Hepatocyte (in vitro differentiated cells): Measurements from ENCODE around the gene ZNF766. TPM values are rescaled to one million over a fixed set of nuclear protein-coding genes. Genes with fewer than 3 reads are reported as not detected.

Source experiments
- DNase-seq: peaks from one replicate; pipeline ENCODE4 v3.0.0-alpha.2; 2016; ENCODE audit warnings: low spot score
- H2AFZ ChIP-seq: fragments of 200-600 bp; sonication (generic); 2 replicates; pipeline ENCODE4 v1.6.0; 2016; ENCODE audit warnings: antibody characterized with exemption, mild to moderate bottlenecking
- H3K27ac ChIP-seq: fragments of 200-600 bp; sonication (generic); 2 replicates; pipeline ENCODE4 v1.5.1; 2016; ENCODE audit warnings: mild to moderate bottlenecking
- H3K27me3 ChIP-seq: fragments of 200-600 bp; sonication (generic); 2 replicates; pipeline ENCODE4 v1.6.1; 2016
- H3K36me3 ChIP-seq: fragments of 200-600 bp; sonication (generic); replicated peaks from 2 replicates; pipeline ENCODE4 v1.5.1; 2016; ENCODE audit warnings: low read depth; ENCODE audit not compliant: insufficient read depth
- H3K4me1 ChIP-seq: fragments of 200-600 bp; sonication (generic); 2 replicates; pipeline ENCODE4 v1.5.1; 2016; ENCODE audit warnings: mild to moderate bottlenecking, moderate library complexity; ENCODE audit not compliant: insufficient read depth
- H3K4me2 ChIP-seq: fragments of 200-600 bp; sonication (generic); 2 replicates; pipeline ENCODE4 v1.6.0; 2016
- H3K4me3 ChIP-seq: fragments of 200-600 bp; sonication (generic); 2 replicates; pipeline ENCODE4 v1.5.1; 2016; ENCODE audit warnings: mild to moderate bottlenecking
- H3K79me2 ChIP-seq: fragments of 200-600 bp; sonication (generic); 2 replicates; pipeline ENCODE4 v1.6.0; 2017; ENCODE audit warnings: mild to moderate bottlenecking
- H3K9me2 ChIP-seq: fragments of 200-600 bp; sonication (generic); replicated peaks from 2 replicates; pipeline ENCODE4 v1.6.0; 2017; ENCODE audit warnings: mild to moderate bottlenecking; ENCODE audit not compliant: insufficient read depth
- H3K9me3 ChIP-seq: fragments of 200-600 bp; sonication (generic); 2 replicates; pipeline ENCODE4 v1.5.1; 2016; ENCODE audit warnings: low read depth, mild to moderate bottlenecking
- H4K20me1 ChIP-seq: fragments of 200-600 bp; sonication (generic); 2 replicates; pipeline ENCODE4 v1.6.0; 2016; ENCODE audit warnings: mild to moderate bottlenecking; ENCODE audit not compliant: insufficient read depth, poor library complexity, severe bottlenecking
- CTCF ChIP-seq: fragments of 200-600 bp; sonication (generic); IDR thresholded peaks from 2 replicates; pipeline ENCODE4 v1.5.1; 2016; ENCODE audit warnings: antibody characterized with exemption, mild to moderate bottlenecking; ENCODE audit not compliant: poor library complexity
- EZH2 ChIP-seq: fragments of 200-600 bp; sonication (generic); IDR thresholded peaks from 2 replicates; pipeline ENCODE4 v1.6.1; 2016; ENCODE audit warnings: antibody characterized with exemption, mild to moderate bottlenecking, borderline replicate concordance
- EZH2phosphoT487 ChIP-seq: fragments of 200-600 bp; sonication (generic); IDR thresholded peaks from one replicate; pipeline ENCODE4 v1.6.1; 2018; ENCODE audit warnings: antibody characterized with exemption, mild to moderate bottlenecking, low read depth, moderate library complexity; ENCODE audit not compliant: unreplicated experiment, severe bottlenecking
- WGBS: methylation state at CpG from one replicate; pipeline ENCODE4 v1.1.6; 2016; ENCODE audit warnings: low lambda C conversion rate; ENCODE audit errors: missing lambda C conversion rate; 5-methylcytosine and 5-hydroxymethylcytosine counted together
- polyA plus RNA-seq: library from polyadenylated mRNA; unstranded; fragments of >200 nt; fragmentation: Nextera tagmentation; extraction: Ambion mirVana; gene quantifications from 2 replicates; pipeline ENCODE4 v1.2.1, GENCODE V29; 2016
- total RNA-seq: library from RNA; depleted of rRNA; stranded (reverse); fragments of >200 nt; gene quantifications from 2 replicates; pipeline ENCODE4 v1.2.3, GENCODE V29; 2014

ZNF766 gene
- total and polyA plus RNA-seq, 2 experiments from 2014 or later = 11.4 to 11.6 TPM

- H3K9me3 ChIP-seq = no peaks in the 10 kb centered on the region
- H3K4me2 ChIP-seq = no peak overlapping the region
- H3K4me3 ChIP-seq = no peak overlapping the region
- no peaks in the 10 kb centered on the region for H3K9me2 ChIP-seq
- WGBS = over 99% methylated on average over 10 of the region's 10 CpGs
- H2AFZ ChIP-seq = no peak overlapping the region
- H4K20me1 ChIP-seq = no peaks in the 10 kb centered on the region
- DNase-seq = no peak
- no peak overlapping the region for H3K27ac ChIP-seq
- no peak for TF ChIP-seq EZH2phosphoT487
- TF ChIP-seq EZH2 = no peak
- TF ChIP-seq CTCF = no peak
- no peaks in the 10 kb centered on the region for H3K79me2 ChIP-seq
- H3K27me3 ChIP-seq = no peaks in the 10 kb centered on the region
- no peaks in the 10 kb centered on the region for H3K4me1 ChIP-seq
- no peaks in the 10 kb centered on the region for H3K36me3 ChIP-seq
Observed at GRCh38 chr19:52227196-52227940, 42.0 kb upstream of the ZNF766 start.

GRCh38 chr19:52227980-52228379, 41.4 kb upstream of the ZNF766 start:
- no peaks in the 10 kb centered on the region for H3K36me3 ChIP-seq
- WGBS = 95% methylated on average over 5 of the region's 5 CpGs

GRCh38 chr19:52229524-52229923, 39.9 kb upstream of the ZNF766 start:
- Histone ChIP-seq H3K9me2 (no peaks in the 10 kb centered on the region), H3K4me1 (no peaks in the 10 kb centered on the region), H3K79me2 (no peaks in the 10 kb centered on the region), H4K20me1 (no peaks in the 10 kb centered on the region), H3K27ac (no peak overlapping the region), H3K9me3 (no peaks in the 10 kb centered on the region), H3K4me2 (no peak overlapping the region), H3K4me3 (no peak overlapping the region), H3K27me3 (no peaks in the 10 kb centered on the region), H3K36me3 (no peaks in the 10 kb centered on the region), H2AFZ (no peak overlapping the region)
- TF ChIP-seq EZH2phosphoT487 (no peak), CTCF (no peak), EZH2 (no peak)
- no peak for DNase-seq
- WGBS = 96% methylated on average over 6 of the region's 6 CpGs

More at GRCh38 chr19:52227980-52228379, 41.4 kb upstream of the ZNF766 start:
- H3K4me2 ChIP-seq = no peak overlapping the region
- H3K79me2 ChIP-seq = no peaks in the 10 kb centered on the region
- no peaks in the 10 kb centered on the region for H3K9me2 ChIP-seq
- TF ChIP-seq EZH2phosphoT487 = no peak
- TF ChIP-seq CTCF = no peak
- TF ChIP-seq EZH2 = no peak
- H3K27me3 ChIP-seq = no peaks in the 10 kb centered on the region
- no peaks in the 10 kb centered on the region for H3K9me3 ChIP-seq
- H3K27ac ChIP-seq = no peak overlapping the region
- H3K4me3 ChIP-seq = no peak overlapping the region
- H4K20me1 ChIP-seq = no peaks in the 10 kb centered on the region
- no peak for DNase-seq
- no peak overlapping the region for H2AFZ ChIP-seq
- no peaks in the 10 kb centered on the region for H3K4me1 ChIP-seq
